Mesenchymal stem cell (in vitro differentiated cells and primary cell): ENCODE results near the gene ADIPOQ.

ENCODE experiments used
- DNase-seq: peaks from one replicate; pipeline ENCODE4 v3.0.0-alpha.2; 2013
- H2AFZ ChIP-seq: one replicate; pipeline ENCODE4 v1.6.1; 2013; ENCODE audit warnings: low read depth, mild to moderate bottlenecking, control low read depth, inconsistent platforms, low read length, moderate library complexity
- H2AK5ac ChIP-seq: 2 replicates; pipeline ENCODE4 v1.6.1; 2013; ENCODE audit warnings: low read length, moderate library complexity, mild to moderate bottlenecking, inconsistent platforms; ENCODE audit not compliant: severe bottlenecking
- H2BK120ac ChIP-seq: one replicate; pipeline ENCODE4 v1.6.1; 2013; ENCODE audit warnings: low read depth, mild to moderate bottlenecking, inconsistent platforms, low read length, moderate library complexity
- H2BK12ac ChIP-seq, 2 experiments: one replicate each; pipeline ENCODE4 v1.6.1; 2013; ENCODE audit warnings: inconsistent platforms in 2 of 2, low read length in 2 of 2, mild to moderate bottlenecking in 2 of 2, moderate library complexity in 2 of 2, control low read depth in 1 of 2
- H2BK15ac ChIP-seq: one replicate; pipeline ENCODE4 v1.6.1; 2013; ENCODE audit warnings: mild to moderate bottlenecking, low read depth, inconsistent platforms; ENCODE audit not compliant: poor library complexity, severe bottlenecking
- H2BK5ac ChIP-seq: 2 replicates; pipeline ENCODE4 v1.6.1; 2013; ENCODE audit warnings: low read depth, mild to moderate bottlenecking, low read length, control low read depth, inconsistent platforms; ENCODE audit not compliant: poor library complexity, severe bottlenecking
- H3K14ac ChIP-seq, 2 experiments: one replicate each; pipeline ENCODE4 v1.6.1; 2013; ENCODE audit warnings: inconsistent platforms in 2 of 2, low read length in 2 of 2, control low read depth in 1 of 2, mild to moderate bottlenecking in 1 of 2, moderate library complexity in 1 of 2
- H3K18ac ChIP-seq, 2 experiments: one replicate each; pipeline ENCODE4 v1.6.1; 2013; ENCODE audit warnings: inconsistent platforms in 2 of 2, low read length in 2 of 2, control low read depth in 1 of 2, low read depth in 1 of 2, mild to moderate bottlenecking in 1 of 2
- H3K23ac ChIP-seq, 2 experiments: one replicate each; pipeline ENCODE4 v1.6.1; 2013; ENCODE audit warnings: inconsistent platforms in 2 of 2, low read length in 2 of 2, mild to moderate bottlenecking in 2 of 2, moderate library complexity in 2 of 2, control low read depth in 1 of 2
- H3K27ac ChIP-seq: 2 replicates; pipeline ENCODE4 v1.5.1; 2013; ENCODE audit warnings: mild to moderate bottlenecking, moderate library complexity, low read length, control low read depth, inconsistent platforms; ENCODE audit not compliant: poor library complexity, severe bottlenecking
- H3K27me3 ChIP-seq, 2 experiments: 2 replicates each; pipeline versions ENCODE4 v1.6.1 to v1.7.0; 2013; ENCODE audit warnings: low read length in 2 of 2, mild to moderate bottlenecking in 2 of 2, moderate library complexity in 2 of 2, control low read depth in 1 of 2, inconsistent platforms in 1 of 2; ENCODE audit not compliant: control insufficient read depth in 1 of 2, insufficient read depth in 1 of 2
- H3K36me3 ChIP-seq, 2 experiments: 2 replicates each; pipeline versions ENCODE4 v1.6.1 to v1.7.0; 2013; ENCODE audit warnings: low read length in 2 of 2, control low read depth in 1 of 2, inconsistent platforms in 1 of 2, low read depth in 1 of 2, mild to moderate bottlenecking in 1 of 2; ENCODE audit not compliant: insufficient read depth in 2 of 2, control insufficient read depth in 1 of 2
- H3K4ac ChIP-seq, 2 experiments: one replicate each; pipeline ENCODE4 v1.6.1; 2013; ENCODE audit warnings: inconsistent platforms in 2 of 2, low read length in 2 of 2, mild to moderate bottlenecking in 2 of 2, moderate library complexity in 2 of 2, control low read depth in 1 of 2, low read depth in 1 of 2
- H3K4me1 ChIP-seq: 2 replicates; pipeline ENCODE4 v1.6.1; 2013; ENCODE audit warnings: low read depth, low read length, control low read depth; ENCODE audit not compliant: control insufficient read depth, insufficient read depth
- H3K4me2 ChIP-seq: 2 replicates; pipeline ENCODE4 v1.6.1; 2013; ENCODE audit warnings: low read length, mild to moderate bottlenecking, inconsistent platforms; ENCODE audit not compliant: poor library complexity, severe bottlenecking
- H3K4me3 ChIP-seq, 2 experiments: 2 replicates each; pipeline versions ENCODE4 v1.5.1 to v1.7.0; 2013; ENCODE audit warnings: low read length in 2 of 2, mild to moderate bottlenecking in 2 of 2, control low read depth in 1 of 2, low read depth in 1 of 2; ENCODE audit not compliant: insufficient read depth in 1 of 2
- H3K79me1 ChIP-seq: replicated peaks from 2 replicates; pipeline ENCODE4 v1.6.1; 2013; ENCODE audit warnings: mild to moderate bottlenecking, control low read depth, low read length, inconsistent platforms; ENCODE audit not compliant: poor library complexity, severe bottlenecking
- H3K9ac ChIP-seq: 2 replicates; pipeline ENCODE4 v1.7.0; 2013; ENCODE audit warnings: mild to moderate bottlenecking, low read length, moderate library complexity
- H3K9me3 ChIP-seq: 2 replicates; pipeline ENCODE4 v1.7.0; 2013; ENCODE audit warnings: mild to moderate bottlenecking, low read length; ENCODE audit not compliant: control insufficient read depth
- H4K8ac ChIP-seq: one replicate; pipeline ENCODE4 v1.6.1; 2013; ENCODE audit warnings: inconsistent platforms, mild to moderate bottlenecking, low read length, moderate library complexity
- H4K91ac ChIP-seq: one replicate; pipeline ENCODE4 v1.6.1; 2013; ENCODE audit warnings: mild to moderate bottlenecking, low read length, inconsistent platforms
- WGBS: methylation state at CpG from one replicate; pipeline ENCODE4 v1.1.7; 2013; ENCODE audit warnings: mixed read lengths; 5-methylcytosine and 5-hydroxymethylcytosine counted together

The ADIPOQ gene

GRCh38 chr3:186839874-186840641, 2.5 kb upstream of the ADIPOQ start:
- H3K4me3 ChIP-seq: no peak overlapping the region
- no peak overlapping the region for H4K8ac ChIP-seq
- no peak overlapping the region for H2AFZ ChIP-seq
- no peak overlapping the region for H2BK12ac ChIP-seq
- H3K4me1 ChIP-seq: no peaks in the 10 kb centered on the region
- no peak overlapping the region for H3K18ac ChIP-seq
- H3K14ac ChIP-seq: no peak overlapping the region
- H2BK120ac ChIP-seq: no peak overlapping the region
- no peaks in the 10 kb centered on the region for H3K79me1 ChIP-seq
- H3K23ac ChIP-seq: no peak overlapping the region
- no peaks in the 10 kb centered on the region for H3K36me3 ChIP-seq
- 96% methylated on average over 17 of the region's 17 CpGs for WGBS
- H3K4ac ChIP-seq: no peak overlapping the region
- no peak overlapping the region for H2BK5ac ChIP-seq
- no peak for DNase-seq
- peaks cover 0 to 19% of the 10 kb centered on the region in 2 experiments for H3K27me3 ChIP-seq
- no peak overlapping the region for H3K9ac ChIP-seq
- H4K91ac ChIP-seq: no peak overlapping the region
- H3K4me2 ChIP-seq: no peak overlapping the region
- no peak overlapping the region for H3K27ac ChIP-seq
- H2AK5ac ChIP-seq: no peak overlapping the region
- H2BK15ac ChIP-seq: no peak overlapping the region
- H3K9me3 ChIP-seq: no peaks in the 10 kb centered on the region

- Histone ChIP-seq H2BK120ac (no peak overlapping the region), H3K79me1 (no peaks in the 10 kb centered on the region), H2BK15ac (no peak overlapping the region), H3K9ac (no peak overlapping the region), H2AFZ (no peak overlapping the region), H4K91ac (no peak overlapping the region), H3K4ac (no peak overlapping the region), H3K4me1 (no peaks in the 10 kb centered on the region), H3K4me2 (no peak overlapping the region), H3K36me3 (no peaks in the 10 kb centered on the region), H3K23ac (no peak overlapping the region), H2BK12ac (no peak overlapping the region), H3K14ac (no peak overlapping the region), H4K8ac (no peak overlapping the region), H2BK5ac (no peak overlapping the region), H3K9me3 (no peaks in the 10 kb centered on the region), H3K27ac (no peak overlapping the region), H3K18ac (no peak overlapping the region), H3K4me3 (no peak overlapping the region), H3K27me3 (peaks cover 10 to 32% of the 10 kb centered on the region in 2 experiments), H2AK5ac (no peak overlapping the region)
- no peak for DNase-seq
- 75% methylated on average over 3 of the region's 4 CpGs for WGBS
Measured at GRCh38 chr3:186841620-186842019, 890 bp upstream of the ADIPOQ start.

GRCh38 chr3:186843039-186843432, 526 bp downstream of the ADIPOQ start:
- no peaks in the 10 kb centered on the region for H3K36me3 ChIP-seq
- no peaks in the 10 kb centered on the region for H3K9me3 ChIP-seq
- H3K4ac ChIP-seq: no peak overlapping the region
- no peak for DNase-seq
- H3K18ac ChIP-seq: no peak overlapping the region
- no peak overlapping the region for H2AK5ac ChIP-seq
- no peak overlapping the region for H3K14ac ChIP-seq
- H3K9ac ChIP-seq: no peak overlapping the region
- no peak overlapping the region for H2BK15ac ChIP-seq
- H2BK120ac ChIP-seq: no peak overlapping the region
- no peak overlapping the region for H2AFZ ChIP-seq
- H3K4me2 ChIP-seq: no peak overlapping the region
- H3K23ac ChIP-seq: no peak overlapping the region
- H3K4me3 ChIP-seq: no peak overlapping the region
- H3K27me3 ChIP-seq: peaks cover 14 to 41% of the 10 kb centered on the region in 2 experiments
- no peak overlapping the region for H3K27ac ChIP-seq
- H4K91ac ChIP-seq: no peak overlapping the region
- H2BK12ac ChIP-seq: no peak overlapping the region
- no peak overlapping the region for H4K8ac ChIP-seq
- no peaks in the 10 kb centered on the region for H3K79me1 ChIP-seq
- WGBS: 89% methylated on average over 3 of the region's 3 CpGs
- H2BK5ac ChIP-seq: no peak overlapping the region
- no peaks in the 10 kb centered on the region for H3K4me1 ChIP-seq

- 85% methylated on average over 9 of the region's 11 CpGs for WGBS
- no peak for DNase-seq
Measured at GRCh38 chr3:186844908-186845307, 2.4 kb downstream of the ADIPOQ start.

More at GRCh38 chr3:186844908-186845307, 2.4 kb downstream of the ADIPOQ start:
- Histone ChIP-seq H2BK12ac (no peak overlapping the region), H3K23ac (no peak overlapping the region), H4K8ac (no peak overlapping the region), H3K4me3 (no peak overlapping the region), H3K4ac (no peak overlapping the region), H3K79me1 (no peaks in the 10 kb centered on the region), H2BK120ac (no peak overlapping the region), H3K18ac (no peak overlapping the region), H4K91ac (no peak overlapping the region), H3K36me3 (no peaks in the 10 kb centered on the region), H2BK15ac (no peak overlapping the region), H3K9ac (no peak overlapping the region), H3K27ac (no peak overlapping the region), H3K9me3 (no peaks in the 10 kb centered on the region), H2BK5ac (no peak overlapping the region), H3K4me1 (no peaks in the 10 kb centered on the region), H2AK5ac (no peak overlapping the region), H3K14ac (no peak overlapping the region), H3K27me3 (peaks cover 14 to 52% of the 10 kb centered on the region in 2 experiments), H2AFZ (no peak overlapping the region), H3K4me2 (no peak overlapping the region)
